Fibroblast of skin of right quadriceps (primary cell): ENCODE measurements around the gene SOX6.
"Not testable (repeated sequence)": the region's sequence is repeated elsewhere in the genome, so short reads cannot be mapped to it uniquely, and the experiment has no call there.

Experiments used
- DNase-seq: peaks from one replicate; pipeline ENCODE4 v3.0.0-alpha.2; 2013

The SOX6 gene

GRCh38 chr11:16141162-16141561 is 215.2 kb downstream of the SOX6 start:
- not testable (repeated sequence) for DNase-seq

- DNase-seq, result peak; percentile 18
Measured at GRCh38 chr11:16136792-16137390, 219.5 kb downstream of the SOX6 start.

- no peak for DNase-seq
Measured at GRCh38 chr11:16133867-16134266, 222.5 kb downstream of the SOX6 start.

GRCh38 chr11:16127732-16128131 is 228.6 kb downstream of the SOX6 start:
- DNase-seq, result no peak

GRCh38 chr11:16126362-16126761 is 230.0 kb downstream of the SOX6 start:
- no peak for DNase-seq

GRCh38 chr11:16125796-16126195 is 230.6 kb downstream of the SOX6 start:
- no peak for DNase-seq

- no peak for DNase-seq
Measured at GRCh38 chr11:16124390-16124789, 232.0 kb downstream of the SOX6 start.

GRCh38 chr11:16121853-16122252 is 234.5 kb downstream of the SOX6 start:
- no peak for DNase-seq

GRCh38 chr11:16120008-16120407 is 236.3 kb downstream of the SOX6 start:
- DNase-seq, result no peak

GRCh38 chr11:16117989-16118756 is 238.2 kb downstream of the SOX6 start:
- no peak for DNase-seq

- DNase-seq, result no peak
Measured at GRCh38 chr11:16114978-16115871, 241.1 kb downstream of the SOX6 start.

GRCh38 chr11:16114431-16114830 is 241.9 kb downstream of the SOX6 start:
- DNase-seq, result no peak

- DNase-seq, result no peak
Measured at GRCh38 chr11:16111690-16112089, 244.7 kb downstream of the SOX6 start.

GRCh38 chr11:16110886-16111285 is 245.5 kb downstream of the SOX6 start:
- no peak for DNase-seq

- DNase-seq, result peak; percentile 57
Measured at GRCh38 chr11:16099343-16099900, 256.9 kb downstream of the SOX6 start.

GRCh38 chr11:16098526-16099205 is 257.7 kb downstream of the SOX6 start:
- no peak for DNase-seq

- no peak for DNase-seq
Measured at GRCh38 chr11:16097543-16097942, 258.8 kb downstream of the SOX6 start.

- peak; percentile 47 for DNase-seq
Measured at GRCh38 chr11:16096336-16096735, 260.0 kb downstream of the SOX6 start.

GRCh38 chr11:16095756-16096155 is 260.6 kb downstream of the SOX6 start:
- no peak for DNase-seq

- no peak for DNase-seq
Measured at GRCh38 chr11:16093889-16094653, 262.3 kb downstream of the SOX6 start.

GRCh38 chr11:16091862-16092261 is 264.5 kb downstream of the SOX6 start:
- no peak for DNase-seq

GRCh38 chr11:16089481-16089880 is 266.9 kb downstream of the SOX6 start:
- no peak for DNase-seq
